HG03520 (cell line): ENCODE results near the gene PCDH15.
"Not testable (repeated sequence)": the region's sequence is repeated elsewhere in the genome, so short reads cannot be mapped to it uniquely, and the experiment has no call there.

Source experiments
- ATAC-seq: cut with Tn5 transposase; IDR thresholded peaks from one replicate; pipeline ENCODE4 v1.9.1; 2021; ENCODE audit warnings: mild to moderate bottlenecking, moderate library complexity; ENCODE audit not compliant: unreplicated experiment

The PCDH15 gene

DNA sequence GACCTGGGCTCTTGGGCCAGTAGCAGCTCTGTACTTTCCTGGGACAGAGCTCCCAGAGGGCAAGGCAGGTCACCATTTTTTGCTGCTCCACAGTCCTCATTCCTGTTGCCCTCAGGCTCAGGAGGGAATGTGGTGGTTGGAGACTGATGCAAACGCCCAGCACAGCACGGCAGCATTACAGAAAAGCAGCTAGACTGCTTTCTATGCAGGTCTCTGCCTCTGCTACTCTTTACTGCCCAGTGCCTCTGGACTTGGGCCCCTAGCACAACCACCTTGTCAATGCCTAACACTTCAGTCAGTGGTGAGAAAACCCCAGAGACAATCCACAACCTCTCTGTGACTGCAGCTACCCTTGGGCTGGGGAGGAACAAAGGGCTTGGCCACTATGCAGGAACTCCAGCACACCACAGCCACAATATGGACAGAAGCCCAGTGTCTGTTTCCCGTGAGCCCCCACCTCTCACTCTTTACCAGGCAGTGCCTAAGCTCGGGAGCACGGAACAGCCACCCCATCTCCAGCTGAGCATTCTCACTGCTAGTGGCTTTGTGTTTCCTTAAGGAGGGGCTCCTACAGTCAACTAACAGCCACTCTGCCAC lies 790.6 kb downstream of the PCDH15 start:
- ATAC-seq, result no peak

DNA sequence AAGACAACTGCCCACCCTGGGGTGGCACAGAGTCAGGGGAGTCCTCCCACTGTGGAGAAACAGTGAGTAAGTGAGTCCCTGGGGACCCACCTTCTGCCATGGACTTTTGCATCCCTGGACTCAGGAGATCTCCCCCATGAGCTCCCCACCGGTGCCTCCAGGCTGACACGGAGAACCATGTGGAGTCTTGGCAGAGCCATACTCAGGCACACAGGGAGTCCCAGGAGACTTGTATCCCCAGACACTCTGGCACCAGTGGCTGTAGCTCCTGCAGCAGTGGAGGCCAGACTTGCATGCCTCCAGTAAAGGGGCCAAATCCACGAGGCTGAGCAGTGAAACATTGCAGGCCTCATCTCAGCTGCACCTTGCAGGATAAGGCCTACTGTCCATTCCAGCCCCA lies 791.4 kb downstream of the PCDH15 start:
- no peak for ATAC-seq

DNA sequence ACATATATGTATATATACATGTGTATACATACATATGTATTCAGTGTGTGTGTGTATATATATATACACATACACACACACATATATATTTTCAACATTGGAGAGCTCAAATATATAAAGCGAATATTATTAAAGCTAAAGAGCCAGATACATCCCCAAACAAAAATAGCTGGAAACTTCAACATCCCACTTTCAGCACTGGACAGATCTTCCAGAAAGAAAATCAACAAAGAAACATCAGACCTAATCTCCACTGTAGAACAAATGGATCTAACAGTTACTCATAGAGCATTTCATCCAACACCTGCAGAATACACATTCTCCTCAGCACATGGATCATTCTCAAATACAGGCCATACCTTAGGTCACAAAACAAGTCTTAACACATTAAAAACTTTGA lies 799.0 kb downstream of the PCDH15 start:
- no peak for ATAC-seq

DNA sequence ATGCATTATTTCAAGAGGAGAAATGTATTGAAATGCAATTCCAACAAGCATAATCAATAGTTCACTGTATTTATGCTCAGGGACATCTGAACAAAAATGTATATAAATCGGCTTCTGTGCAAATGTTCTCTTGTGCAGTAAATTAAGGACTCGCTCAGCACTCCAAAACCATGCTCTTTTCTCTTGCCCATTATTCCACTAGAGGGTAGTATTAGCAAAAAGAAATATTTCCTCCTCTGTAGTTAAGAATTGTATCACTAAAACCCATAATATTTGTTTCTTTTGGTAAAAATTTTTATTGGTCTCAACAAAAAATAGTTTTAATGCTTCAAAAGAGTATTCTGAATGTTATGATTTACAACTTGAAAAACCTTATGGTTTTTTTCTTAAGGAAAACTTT lies 803.1 kb downstream of the PCDH15 start:
- no peak for ATAC-seq

DNA sequence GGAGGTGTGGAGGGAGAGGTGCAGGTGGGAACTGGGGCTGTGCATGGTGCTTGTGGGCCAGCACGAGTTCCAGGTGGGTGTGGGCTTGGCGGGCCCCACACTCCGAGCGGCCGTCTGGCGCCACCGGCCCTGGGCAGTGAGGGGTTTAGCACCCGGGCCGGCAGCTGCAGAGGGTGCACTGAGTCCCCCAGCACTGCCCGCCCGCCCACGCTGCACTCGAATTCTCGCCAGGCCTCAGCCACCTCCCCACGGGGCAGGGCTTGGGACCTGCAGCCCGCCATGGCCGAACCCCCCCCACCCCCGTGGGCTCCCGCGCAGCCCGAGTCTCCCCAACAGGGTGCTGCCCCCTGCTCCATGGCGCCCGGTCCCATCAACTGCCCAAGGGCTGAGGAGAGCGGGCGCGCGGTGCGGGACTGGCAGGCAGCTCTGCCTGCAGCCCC lies 810.2 kb downstream of the PCDH15 start:
- no peak for ATAC-seq

DNA sequence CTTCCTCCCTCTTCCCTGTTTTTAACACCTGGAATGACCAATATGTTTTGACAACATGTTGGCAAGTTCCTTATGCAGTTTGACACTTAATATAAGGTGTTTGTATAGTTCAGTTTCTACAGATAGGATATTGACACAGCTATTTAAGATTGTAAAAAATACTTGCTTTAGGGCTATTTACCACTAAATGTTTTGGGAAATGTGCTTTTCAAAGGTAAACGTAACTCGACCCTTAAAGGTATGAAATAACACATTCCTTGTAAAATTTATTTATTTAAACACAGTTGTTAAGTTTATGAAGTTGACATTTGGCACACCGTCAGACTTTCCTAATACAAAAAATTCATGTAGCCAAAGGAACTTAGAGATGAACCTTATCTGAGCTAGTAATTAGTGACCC lies 817.6 kb downstream of the PCDH15 start:
- no peak for ATAC-seq

DNA sequence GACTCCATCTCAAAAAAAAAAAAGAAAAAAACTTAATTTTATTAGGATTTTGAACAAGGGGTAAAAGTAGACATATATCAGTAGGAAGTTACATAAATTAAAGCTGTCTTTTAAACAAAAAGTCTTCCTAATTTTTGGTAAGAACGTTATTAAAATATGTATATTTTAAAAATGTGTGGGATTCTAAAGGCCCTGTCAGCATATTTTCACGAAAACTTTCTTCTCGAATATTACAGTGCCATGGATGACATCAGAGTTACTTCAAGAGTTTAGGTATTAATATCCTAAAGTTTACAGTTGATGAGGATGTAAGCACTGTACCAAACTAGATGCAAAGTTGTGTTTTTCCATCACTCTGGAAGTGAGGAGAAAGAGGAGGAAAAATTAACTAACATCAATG lies 820.8 kb downstream of the PCDH15 start:
- ATAC-seq, result no peak

DNA sequence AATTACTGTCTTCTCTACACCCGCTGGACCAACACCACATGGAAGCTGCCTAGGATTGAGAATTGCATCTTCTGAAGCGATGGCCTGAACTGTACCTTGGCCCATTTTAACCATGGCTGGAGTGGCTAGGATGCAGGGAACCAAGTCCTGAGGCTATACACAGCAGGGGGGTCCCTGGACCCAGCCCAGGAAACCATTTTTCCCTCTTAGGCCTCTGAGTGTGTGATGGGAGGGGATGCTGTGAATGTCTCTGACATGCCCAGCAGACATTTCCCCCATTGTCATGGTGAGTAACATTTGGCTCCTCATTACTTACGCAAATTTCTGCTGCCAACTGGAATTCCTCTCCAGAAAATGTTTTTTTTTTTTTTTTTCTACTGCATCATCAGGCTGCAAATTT lies 822.7 kb downstream of the PCDH15 start:
- ATAC-seq, result no peak

DNA sequence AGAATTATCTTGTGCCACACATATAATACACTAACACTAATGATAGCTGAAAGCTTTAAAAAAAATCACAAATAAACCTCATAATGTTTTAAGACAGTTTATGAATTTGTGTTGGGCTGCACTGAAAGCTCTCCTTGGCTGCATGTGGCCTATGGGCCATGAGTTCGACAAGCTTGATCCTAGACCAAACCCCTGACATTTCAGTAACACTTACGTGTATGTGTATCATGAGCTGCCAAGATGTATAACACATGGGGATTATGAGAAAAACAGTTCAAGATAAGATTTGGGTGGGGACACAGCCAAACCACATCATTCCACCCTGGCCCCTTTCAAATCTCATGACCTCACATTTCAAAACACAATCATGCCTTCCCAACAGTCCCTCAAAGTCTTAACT lies 823.8 kb downstream of the PCDH15 start:
- no peak for ATAC-seq

DNA sequence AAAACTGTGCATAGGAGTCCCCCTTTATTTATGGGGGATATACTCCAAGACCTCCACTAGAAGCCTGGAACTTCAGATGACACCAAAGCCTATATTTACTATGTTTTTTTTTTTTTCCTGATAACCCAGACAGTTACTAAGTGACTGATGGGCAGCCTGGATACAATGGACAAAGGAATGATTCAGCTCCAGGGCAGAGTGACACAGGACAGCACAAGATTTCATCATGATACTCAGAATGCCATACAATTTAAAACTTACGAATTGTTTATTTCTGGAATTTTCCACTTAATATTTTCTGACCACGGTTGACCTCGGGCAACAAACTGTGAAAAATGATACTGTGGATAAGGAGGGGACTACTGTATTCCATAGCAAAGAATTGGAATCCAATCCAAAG lies 843.6 kb downstream of the PCDH15 start:
- no peak for ATAC-seq

DNA sequence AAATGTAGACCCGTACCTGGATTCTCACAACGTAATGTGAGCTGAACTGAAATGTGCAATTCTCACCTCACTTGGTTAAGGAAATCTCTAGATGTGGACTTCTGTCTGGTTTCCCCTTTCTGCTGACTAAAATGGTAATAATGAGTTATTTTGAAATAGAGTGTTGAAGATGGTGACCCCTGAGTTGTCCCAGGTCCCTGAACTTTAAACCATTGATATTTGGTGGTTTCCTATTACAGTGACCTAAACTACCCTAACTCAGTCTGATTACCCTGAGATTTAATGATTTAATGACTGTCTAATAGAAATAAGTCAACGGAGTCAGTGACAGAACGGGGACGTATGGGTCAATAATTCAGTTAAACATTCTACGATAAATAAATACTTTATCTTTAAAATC lies 845.9 kb downstream of the PCDH15 start:
- no peak for ATAC-seq

DNA sequence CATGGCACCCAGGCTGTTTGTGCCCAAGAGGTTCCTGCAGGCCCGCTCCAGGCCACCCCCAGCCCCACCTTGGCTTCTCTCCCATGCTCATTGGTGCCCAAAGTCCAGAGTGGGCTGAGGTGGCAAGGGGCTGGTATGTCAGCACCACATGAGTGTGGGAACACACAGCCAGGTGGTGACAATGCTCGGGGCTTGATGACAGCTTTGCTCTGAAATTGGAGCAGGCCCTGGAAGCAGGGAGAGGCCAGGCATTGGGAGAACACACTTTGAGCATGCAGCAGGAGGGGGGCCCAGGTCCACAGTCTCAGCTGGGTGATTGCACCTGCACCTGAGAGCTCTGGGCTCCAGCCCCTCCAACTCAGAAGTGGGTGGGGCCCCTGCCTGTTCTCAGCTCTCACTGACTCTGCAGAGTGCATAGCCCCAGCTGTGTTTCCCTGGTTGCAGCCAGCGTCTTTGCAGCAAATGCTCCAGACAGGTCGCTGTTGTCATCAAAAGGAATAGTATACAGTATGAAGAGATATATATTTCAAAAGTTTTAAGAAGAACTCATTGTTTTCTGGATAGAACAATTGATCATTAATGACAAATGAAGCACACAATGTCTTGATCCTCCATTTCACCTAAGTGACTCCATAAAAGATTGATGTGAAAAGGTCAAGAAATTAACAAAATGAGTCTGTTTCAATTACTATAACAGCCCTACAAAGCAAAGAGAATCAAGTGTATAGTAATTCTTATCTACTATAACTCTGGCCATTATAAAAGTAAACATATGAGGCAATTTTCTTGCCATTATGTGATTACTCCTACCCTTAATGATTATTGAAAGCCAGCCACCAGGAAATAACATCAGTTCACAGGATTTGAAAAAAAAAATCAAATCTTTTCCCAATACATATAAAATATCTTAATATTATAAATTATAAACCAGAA lies 848.1 kb downstream of the PCDH15 start:
- no peak for ATAC-seq

DNA sequence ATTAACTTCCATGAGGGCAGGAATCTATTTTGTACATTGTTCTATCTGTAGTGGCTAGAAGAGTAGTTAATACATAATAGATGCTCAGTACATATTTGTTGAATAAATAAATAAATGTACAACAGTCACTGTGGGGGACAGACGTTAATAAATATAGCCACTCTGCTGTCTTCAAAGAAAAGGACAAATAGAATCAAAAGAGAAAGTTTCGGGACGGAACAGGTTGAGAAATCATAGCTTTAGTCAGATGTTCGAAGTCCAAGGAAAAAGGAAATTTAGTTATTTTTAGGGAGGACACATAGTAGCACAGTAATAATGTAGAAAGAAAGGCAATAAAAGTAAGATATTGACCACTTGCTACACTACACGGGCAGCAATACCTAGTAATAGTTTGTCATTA lies 861.4 kb downstream of the PCDH15 start:
- ATAC-seq, result no peak

DNA sequence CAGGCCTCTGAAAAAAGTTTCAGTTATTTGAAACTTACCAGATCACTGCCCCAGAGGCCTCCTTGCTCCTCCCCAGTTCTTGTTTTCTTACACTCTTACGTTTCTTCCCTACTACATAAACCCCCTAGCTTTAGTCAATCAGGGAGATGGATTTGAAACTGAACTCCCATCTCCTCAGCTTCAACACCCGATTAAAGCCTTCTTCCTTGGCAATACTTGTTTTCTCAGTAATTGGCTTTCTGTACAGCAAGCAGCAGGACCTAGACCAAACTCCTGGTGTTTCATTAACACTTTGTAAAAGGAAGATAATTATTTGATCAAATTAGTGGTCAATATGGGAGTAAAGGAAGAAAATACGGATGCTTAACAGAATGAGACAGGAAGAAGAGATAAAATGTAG lies 870.4 kb downstream of the PCDH15 start:
- ATAC-seq, result no peak

DNA sequence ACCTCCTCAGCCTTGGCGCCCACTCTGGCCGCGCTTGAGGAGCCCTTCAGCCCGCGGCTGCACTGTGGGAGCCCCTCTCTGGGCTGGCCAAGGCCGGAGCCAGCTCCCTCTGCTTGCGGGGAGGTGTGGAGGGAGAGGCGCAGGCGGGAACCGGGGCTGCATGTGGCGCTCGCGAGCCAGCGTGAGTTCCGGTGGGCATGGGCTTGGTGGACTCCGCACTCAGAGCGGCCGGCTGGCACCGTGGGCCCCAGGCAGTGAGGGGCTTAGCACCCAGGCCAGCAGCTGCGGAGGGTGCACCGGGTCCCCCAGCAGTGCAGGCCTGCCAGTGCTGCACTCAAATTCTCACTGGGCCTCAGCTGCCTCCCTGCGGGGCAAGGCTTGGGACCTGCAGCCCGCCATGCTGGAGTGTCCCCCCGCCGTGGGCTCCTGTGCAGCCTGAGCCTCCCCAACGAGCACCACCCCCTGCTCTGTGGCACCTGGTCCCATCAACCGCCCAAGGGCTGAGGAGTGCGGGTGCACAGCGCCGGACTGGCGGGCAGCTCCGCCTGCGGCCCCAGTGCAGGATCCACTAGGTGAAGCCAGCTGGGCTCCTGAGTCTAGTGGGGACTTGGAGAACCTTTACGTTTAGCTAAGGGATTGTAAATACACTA lies 876.9 kb downstream of the PCDH15 start:
- not testable (repeated sequence) for ATAC-seq

DNA sequence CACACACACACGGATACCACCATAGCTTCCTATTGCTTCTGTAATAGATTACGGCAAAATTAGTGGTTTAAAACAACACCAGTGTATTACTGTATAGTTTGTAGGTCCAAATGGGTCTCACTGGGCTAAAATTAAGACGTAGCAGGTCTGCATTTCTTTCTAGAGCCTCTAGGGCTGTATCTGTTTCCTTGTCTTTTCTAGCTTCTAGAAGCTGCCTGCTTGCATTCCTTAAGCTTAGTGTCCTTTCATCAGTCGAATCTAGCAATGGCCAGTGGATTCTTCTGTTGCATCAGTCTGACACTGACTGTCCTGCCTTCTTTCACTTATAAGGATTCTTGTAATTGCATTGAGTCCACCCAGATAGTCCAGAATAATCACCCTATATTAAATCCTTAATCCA lies 882.3 kb downstream of the PCDH15 start:
- no peak for ATAC-seq

DNA sequence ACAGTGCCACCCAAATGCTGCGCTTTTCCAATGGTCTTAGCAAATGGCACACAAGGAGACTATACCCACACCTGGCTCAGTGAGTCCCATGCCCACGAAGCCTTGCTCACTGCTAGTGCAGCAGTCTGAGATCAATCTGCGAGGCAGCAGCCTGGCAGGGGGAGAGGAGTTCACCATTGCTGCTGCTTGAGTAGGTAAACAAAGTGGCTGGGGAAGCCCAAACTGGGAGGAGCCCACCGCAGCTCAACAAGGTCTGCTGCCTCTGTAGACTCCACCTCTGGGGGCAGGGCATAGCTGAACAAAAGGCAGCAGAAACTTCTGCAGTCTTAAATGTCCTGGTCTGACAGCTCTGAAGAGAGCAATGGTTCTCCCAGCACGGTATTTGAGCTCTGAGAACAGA lies 891.2 kb downstream of the PCDH15 start:
- ATAC-seq, result no peak

DNA sequence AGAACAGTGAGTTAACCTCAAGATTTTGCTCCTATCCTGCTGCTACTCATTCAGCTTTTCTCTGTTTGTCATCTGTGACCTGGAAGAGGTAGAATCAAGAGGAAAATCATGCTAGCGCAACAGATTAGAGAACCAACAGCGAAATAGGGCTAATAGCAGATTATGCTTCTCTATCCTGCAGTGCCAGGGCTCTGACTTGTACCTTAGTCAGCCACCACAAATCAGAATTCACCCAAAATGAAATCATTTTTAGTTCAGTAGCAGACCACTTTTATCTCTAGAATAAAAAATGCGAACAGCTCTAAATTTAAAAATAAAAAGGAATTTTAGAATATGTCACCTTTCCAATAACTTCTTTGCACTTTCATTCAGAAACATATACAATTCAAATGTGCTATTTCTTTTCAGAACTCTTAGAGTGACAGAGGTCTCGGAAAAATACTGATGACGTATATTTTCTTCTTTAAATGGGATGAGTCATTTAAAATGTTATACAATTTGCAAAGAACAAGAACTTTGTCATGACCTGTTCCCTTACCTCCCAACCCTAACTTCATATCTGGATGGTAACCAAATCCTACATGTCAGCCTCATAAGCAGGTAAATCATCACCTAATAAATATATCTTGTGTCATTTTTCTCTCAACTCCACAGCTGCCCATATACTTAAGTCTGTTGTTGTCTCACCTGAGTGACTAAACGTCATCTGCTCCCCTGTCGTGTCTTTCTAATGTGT lies 896.4 kb downstream of the PCDH15 start:
- ATAC-seq, result no peak

DNA sequence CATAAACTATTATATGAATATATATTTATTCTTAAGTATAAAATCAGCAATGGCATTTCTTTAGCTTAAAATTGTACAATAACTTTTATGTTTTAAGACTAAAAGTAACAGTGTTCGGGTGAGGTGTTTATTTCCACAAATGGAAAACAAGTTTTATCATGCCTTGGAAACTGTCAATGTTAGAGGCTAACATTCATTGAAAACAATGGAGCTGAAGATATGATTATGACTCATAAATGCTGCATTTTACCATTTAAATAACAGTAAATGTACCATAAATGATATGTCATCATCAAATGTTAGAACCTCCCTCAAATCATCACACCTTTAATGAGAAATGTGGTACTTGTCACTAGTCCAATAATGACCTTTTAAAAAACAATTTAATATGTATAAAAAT lies 897.3 kb downstream of the PCDH15 start:
- no peak for ATAC-seq

DNA sequence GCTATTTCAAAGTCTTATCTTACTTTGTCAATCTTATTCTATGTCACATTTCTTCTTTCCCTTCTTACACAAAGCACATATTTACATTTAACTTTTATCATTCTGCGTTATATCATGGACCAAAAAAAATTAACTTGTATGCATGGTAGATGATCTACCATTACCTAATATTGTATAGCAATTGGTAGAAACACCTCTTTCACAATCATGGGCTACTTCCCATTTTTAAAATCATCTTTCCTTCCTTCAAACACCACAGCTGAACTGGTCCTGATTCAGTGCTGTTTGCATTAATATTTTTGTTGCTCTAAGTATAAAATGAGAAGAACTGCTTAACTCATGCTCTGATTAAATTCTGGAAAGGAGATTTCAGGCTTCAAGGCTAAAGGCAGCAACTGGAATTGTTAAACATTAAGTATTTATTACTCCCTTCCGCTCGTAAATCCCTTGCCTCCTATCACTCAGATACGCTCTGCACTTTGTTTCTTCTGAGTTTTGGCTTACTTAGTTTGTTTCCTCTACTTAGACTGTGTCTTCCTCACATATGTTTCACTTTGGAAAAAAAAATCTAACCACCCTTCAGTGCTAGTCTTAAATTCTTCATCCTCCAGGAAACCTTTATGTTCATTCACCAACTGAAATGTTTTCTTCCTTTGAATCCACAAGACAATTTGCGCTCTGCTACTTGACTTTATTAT lies 901.4 kb downstream of the PCDH15 start:
- ATAC-seq, result no peak

DNA sequence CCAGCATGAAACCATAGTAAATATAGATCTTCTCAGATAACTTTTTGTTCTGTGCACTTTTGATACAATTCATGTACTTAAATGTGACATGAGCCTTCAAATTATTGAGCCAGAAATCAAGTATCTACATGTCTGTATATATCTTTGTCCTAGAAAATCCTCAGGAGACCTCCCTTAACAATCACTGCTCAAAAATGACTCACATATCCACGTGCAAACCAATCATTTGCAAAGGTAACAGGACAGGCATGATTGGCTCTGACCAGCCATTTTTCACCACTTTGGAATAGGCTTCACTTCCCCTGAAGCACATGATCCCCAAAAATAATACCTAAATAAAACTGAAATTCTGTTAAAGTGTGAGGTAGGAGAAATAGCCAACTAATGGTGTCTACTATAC lies 902.5 kb downstream of the PCDH15 start:
- no peak for ATAC-seq
